HS-27A (cell line): ENCODE measurements around the gene SEC14L5.
"Not testable (repeated sequence)": the region's sequence is repeated elsewhere in the genome, so short reads cannot be mapped to it uniquely, and the experiment has no call there.

Experiments
- DNase-seq: peaks from one replicate; pipeline ENCODE4 v3.0.0-alpha.2; 2012; ENCODE audit warnings: low read depth, missing footprints

Gene SEC14L5

GRCh38 chr16:5040451-5040850 is 82.3 kb downstream of the SEC14L5 start:
- no peak for DNase-seq

- DNase-seq = no peak
These were observed 83.5 kb downstream of the SEC14L5 start for GRCh38 chr16:5041600-5042133.

DNA sequence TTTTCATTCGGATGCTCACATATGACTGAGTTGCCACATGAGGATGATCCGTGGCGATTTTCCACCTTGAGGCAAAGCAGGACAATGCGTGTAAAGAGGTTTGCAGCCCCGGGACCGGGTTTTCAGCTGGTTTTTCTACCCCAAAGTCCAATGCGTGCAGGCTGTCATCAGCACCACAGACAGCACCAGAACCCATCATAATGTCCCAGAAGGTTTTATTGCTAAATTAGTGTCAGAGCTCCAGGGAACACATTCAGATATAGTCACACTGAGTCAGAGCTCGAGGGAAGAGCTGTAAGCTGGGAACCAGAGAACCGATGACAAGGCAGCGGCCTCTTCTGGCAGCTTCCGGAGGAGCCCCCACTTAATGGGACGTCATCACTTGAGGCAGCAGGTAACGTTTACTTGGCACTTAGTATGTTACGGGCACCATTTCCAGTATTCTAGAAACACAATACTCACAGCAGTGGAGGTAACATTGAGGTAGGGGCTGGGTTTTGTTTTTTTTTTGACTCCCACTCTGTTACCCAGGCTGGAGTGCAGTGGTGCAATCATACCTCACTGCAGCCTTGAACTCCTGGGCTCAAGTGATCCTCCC is 84.5 kb downstream of the SEC14L5 start:
- no peak for DNase-seq

- no peak for DNase-seq
These were observed 85.9 kb downstream of the SEC14L5 start for GRCh38 chr16:5044011-5044540.

DNA sequence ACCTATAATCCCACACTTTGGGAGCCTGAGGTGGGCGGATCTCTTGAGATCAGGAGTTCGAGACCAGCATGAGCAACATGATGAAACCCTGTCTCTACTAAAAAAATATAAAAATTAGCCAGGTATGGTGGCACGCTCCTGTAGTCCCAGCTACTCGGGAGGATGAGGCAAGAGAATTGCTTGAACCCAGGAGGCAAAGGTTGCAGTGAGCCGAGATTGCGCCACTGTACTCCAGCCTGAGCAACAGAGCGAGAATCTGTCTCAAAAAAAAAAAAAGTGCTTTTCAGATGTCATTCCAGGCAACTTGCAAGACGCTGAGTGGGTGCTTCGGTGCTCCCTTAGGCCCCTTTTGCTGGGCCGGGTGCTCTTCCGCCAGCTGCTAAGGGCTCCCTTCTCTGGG is 86.5 kb downstream of the SEC14L5 start:
- DNase-seq = not testable (repeated sequence)

- no peak for DNase-seq
These were observed 87.5 kb downstream of the SEC14L5 start for GRCh38 chr16:5045499-5046115.

- no peak for DNase-seq
These were observed 88.8 kb downstream of the SEC14L5 start for GRCh38 chr16:5046914-5047313.

- no peak for DNase-seq
These were observed 97.0 kb downstream of the SEC14L5 start for GRCh38 chr16:5054876-5055865.

DNA sequence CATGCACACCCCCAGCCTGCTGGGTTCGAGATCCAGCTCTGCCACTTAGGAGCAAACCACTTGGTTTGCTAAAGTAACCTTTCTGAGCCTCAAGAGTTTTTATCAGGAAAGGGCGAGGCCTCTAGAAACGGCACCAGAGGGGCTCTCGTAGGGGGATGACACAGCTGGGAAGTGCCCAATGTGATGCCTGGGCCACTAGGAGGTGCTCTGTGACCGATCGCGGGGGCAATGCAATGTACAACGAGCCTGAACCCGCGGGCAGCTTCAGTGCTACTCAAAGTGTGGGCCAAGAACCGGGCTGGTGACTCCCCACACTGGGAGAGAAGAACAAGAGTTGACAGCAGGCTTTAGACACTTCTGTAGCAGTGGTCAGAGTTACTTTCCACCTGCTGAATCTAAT is 98.2 kb downstream of the SEC14L5 start:
- no peak for DNase-seq

GRCh38 chr16:5058476-5058875 is 100.3 kb downstream of the SEC14L5 start:
- no peak for DNase-seq

- no peak for DNase-seq
These were observed 101.4 kb downstream of the SEC14L5 start for GRCh38 chr16:5059386-5060072.

GRCh38 chr16:5060073-5060641 is 102.0 kb downstream of the SEC14L5 start:
- no peak for DNase-seq

DNA sequence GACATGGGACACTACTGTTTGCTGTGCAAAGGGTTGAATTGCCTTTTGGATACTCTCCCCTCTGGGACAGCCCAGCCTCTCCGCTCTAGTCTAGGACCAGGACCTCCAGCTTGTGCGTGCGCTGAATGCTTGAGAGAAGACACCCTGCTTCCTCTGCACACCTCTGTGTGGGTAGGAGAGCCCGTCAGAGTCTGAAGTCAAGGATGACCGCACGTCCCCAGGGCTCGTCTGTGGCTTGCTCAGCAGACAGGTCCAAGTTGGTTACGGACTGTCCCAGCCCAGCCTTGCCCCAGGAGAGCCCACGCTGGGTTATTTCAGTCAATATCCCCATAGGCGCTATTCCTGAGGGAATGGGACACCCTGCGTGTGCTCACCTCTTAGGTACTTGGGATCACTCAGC is 103.9 kb downstream of the SEC14L5 start:
- no peak for DNase-seq

GRCh38 chr16:5062790-5063765 is 104.9 kb downstream of the SEC14L5 start:
- no peak for DNase-seq

DNA sequence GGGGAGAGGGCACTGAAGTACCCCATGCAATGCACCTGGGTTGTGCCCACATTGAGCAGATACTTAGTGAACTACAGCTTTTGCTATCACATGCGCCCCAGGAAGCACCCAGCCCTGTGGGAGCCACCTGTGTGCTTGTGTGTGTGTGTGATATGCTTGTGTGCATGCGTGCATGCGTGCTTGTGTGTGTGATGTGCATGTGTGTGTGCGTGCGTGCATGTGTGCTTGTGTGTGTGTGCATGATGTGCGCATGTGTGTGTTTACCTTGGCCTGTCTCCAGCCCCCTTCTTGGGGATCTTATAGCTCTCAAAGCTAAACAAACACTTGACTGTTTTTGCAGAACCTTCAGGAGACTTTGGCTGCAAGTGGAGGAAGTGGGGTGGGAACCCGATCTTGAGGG is 106.8 kb downstream of the SEC14L5 start:
- no peak for DNase-seq

- DNase-seq = no peak
These were observed 107.2 kb downstream of the SEC14L5 start for GRCh38 chr16:5065326-5065725.

DNA sequence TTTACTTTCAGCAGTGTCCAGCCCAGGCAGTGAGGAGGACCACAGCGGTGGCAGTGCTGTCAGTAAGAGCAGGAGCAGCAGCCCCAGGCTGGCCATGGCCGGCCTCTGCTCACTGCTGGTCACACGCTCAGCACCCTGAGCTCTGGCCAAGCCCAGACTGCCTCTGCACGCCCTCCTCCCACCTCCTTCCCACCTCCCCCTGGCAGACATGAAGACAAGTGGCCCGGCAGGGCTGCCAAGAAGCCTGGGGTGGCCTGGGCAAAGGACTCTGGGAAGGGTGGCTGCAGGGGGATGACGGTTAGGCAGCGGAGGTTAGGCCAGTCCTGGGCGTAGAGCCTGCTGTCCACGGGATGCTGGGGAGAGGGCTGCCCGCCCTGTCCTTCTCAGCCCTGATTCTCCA is 107.7 kb downstream of the SEC14L5 start, which contains the start of gene C16orf89:
Gene C16orf89 (minus strand): TSS at position 144 of the 400 bp plus-strand sequence. CDS start 48 bp downstream, at position 96.
- no peak for DNase-seq

DNA sequence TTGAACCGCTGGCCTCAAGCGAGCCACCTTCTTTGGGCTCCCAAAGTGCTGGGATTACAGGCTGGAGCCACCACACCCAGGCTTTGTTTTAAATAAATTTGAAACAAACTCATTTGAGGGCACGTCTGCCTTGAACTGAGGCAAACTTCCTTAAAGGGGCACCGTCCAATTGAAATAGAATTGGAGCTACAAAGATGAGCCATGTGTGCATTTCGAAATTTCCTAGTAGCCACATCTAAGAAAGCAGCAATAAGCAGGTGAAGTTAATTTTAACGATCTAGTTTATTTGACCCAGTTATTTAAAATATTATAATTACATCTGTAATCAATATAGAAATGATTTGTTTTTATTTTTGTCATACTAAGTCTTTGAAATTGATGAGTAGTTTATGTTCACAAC is 108.4 kb downstream of the SEC14L5 start:
- DNase-seq = no peak
